HUES48 (cell line): ENCODE measurements around the gene IL1A.

Source experiments
- H3K27ac ChIP-seq: one replicate; pipeline ENCODE4 v1.7.0; 2013; ENCODE audit warnings: low read depth, low read length, inconsistent platforms
- H3K27me3 ChIP-seq: 2 replicates; pipeline ENCODE4 v1.6.1; 2013; ENCODE audit warnings: mild to moderate bottlenecking, low read length; ENCODE audit not compliant: control insufficient read depth, insufficient read depth
- H3K36me3 ChIP-seq: 2 replicates; pipeline ENCODE4 v1.6.1; 2013; ENCODE audit warnings: low read length; ENCODE audit not compliant: control insufficient read depth, insufficient read depth
- H3K4me1 ChIP-seq: 2 replicates; pipeline ENCODE4 v1.6.1; 2013; ENCODE audit warnings: mild to moderate bottlenecking, low read length; ENCODE audit not compliant: control insufficient read depth, insufficient read depth
- H3K4me3 ChIP-seq: 2 replicates; pipeline ENCODE4 v1.5.1; 2013; ENCODE audit warnings: mild to moderate bottlenecking, low read depth, low read length
- H3K9ac ChIP-seq: 2 replicates; pipeline ENCODE4 v1.6.1; 2013; ENCODE audit warnings: mild to moderate bottlenecking, low read depth, low read length, moderate library complexity
- H3K9me3 ChIP-seq: 2 replicates; pipeline ENCODE4 v1.6.1; 2013; ENCODE audit warnings: low read length; ENCODE audit not compliant: control insufficient read depth, insufficient read depth

IL1A gene

GRCh38 chr2:112788653-112789052, 4.4 kb upstream of the IL1A start:
- Histone ChIP-seq H3K9ac (no peak overlapping the region), H3K27ac (no peak overlapping the region), H3K4me1 (peaks cover 33% of the 10 kb centered on the region), H3K36me3 (no peaks in the 10 kb centered on the region), H3K27me3 (no peaks in the 10 kb centered on the region), H3K9me3 (no peaks in the 10 kb centered on the region), H3K4me3 (no peak overlapping the region)

GRCh38 chr2:112787729-112788393, 3.6 kb upstream of the IL1A start:
- Histone ChIP-seq H3K27me3 (no peaks in the 10 kb centered on the region), H3K27ac (no peak overlapping the region), H3K4me3 (no peak overlapping the region), H3K9ac (no peak overlapping the region), H3K4me1 (peaks cover 38% of the 10 kb centered on the region), H3K36me3 (no peaks in the 10 kb centered on the region), H3K9me3 (no peaks in the 10 kb centered on the region)

GRCh38 chr2:112787294-112787693, 3.0 kb upstream of the IL1A start:
- H3K4me1 ChIP-seq, result peaks cover 37% of the 10 kb centered on the region
- no peaks in the 10 kb centered on the region for H3K27me3 ChIP-seq
- H3K4me3 ChIP-seq, result no peak overlapping the region
- no peak overlapping the region for H3K27ac ChIP-seq
- H3K36me3 ChIP-seq, result no peaks in the 10 kb centered on the region
- H3K9me3 ChIP-seq, result no peaks in the 10 kb centered on the region
- no peak overlapping the region for H3K9ac ChIP-seq

- Histone ChIP-seq H3K4me3 (peak overlapping the region; percentile 37; the same call in 1 of the 2 replicates), H3K27me3 (no peaks in the 10 kb centered on the region), H3K27ac (no peak overlapping the region), H3K9ac (no peak overlapping the region), H3K9me3 (no peaks in the 10 kb centered on the region), H3K4me1 (peaks cover 29% of the 10 kb centered on the region), H3K36me3 (no peaks in the 10 kb centered on the region)
Observed at GRCh38 chr2:112783187-112783714, 1.0 kb downstream of the IL1A start.

DNA sequence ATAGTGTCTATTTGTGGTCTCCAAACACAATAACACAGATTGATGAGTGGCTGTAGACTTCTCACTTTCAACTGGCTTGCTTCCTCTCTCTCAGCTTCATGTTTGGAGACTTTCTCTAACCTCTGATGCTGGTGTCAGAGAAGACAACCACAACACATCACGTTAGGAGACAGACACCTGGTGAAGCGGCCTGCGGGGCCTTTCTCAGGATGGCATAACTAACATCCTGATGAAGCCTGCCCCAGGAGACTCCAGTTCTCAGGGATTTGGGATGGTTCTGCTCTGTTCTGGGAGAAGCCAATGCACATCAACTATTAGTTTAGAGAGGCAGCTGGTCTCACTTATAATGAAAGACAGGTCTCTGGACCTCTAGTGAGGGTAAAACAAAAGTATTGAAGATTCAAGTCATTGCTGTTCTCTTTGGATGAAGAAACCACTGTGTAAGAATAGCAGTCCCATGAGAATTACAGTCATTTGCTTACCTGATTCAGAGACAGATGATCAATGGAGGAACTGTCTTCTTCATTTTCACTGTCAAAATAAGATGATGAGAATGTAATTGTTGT, 2.0 kb downstream of the IL1A start:
- Histone ChIP-seq H3K36me3 (no peaks in the 10 kb centered on the region), H3K9ac (no peak overlapping the region), H3K27me3 (no peaks in the 10 kb centered on the region), H3K27ac (no peak overlapping the region), H3K9me3 (no peaks in the 10 kb centered on the region), H3K4me3 (no peak overlapping the region), H3K4me1 (peaks cover 29% of the 10 kb centered on the region)

DNA sequence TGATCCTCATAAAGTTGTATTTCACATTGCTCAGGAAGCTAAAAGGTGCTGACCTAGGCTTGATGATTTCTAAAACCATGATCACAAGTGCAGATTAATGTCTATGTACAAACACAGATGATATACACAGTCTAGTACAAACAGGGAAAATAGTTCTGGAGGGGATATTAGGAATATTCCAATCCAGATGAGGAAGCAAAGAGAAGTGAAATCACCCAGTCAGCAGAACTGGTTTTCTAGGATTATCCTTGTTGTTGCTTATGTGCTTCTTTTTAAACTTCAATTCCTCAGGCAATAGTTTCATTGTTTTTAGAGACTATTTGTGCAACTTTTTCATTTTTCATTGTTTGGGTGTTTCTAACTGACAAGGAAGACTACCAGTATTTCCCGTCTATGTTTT, 4.7 kb downstream of the IL1A start:
- no peak overlapping the region for H3K9ac ChIP-seq
- H3K4me1 ChIP-seq, result peaks cover 13% of the 10 kb centered on the region
- no peaks in the 10 kb centered on the region for H3K36me3 ChIP-seq
- no peaks in the 10 kb centered on the region for H3K9me3 ChIP-seq
- no peaks in the 10 kb centered on the region for H3K27me3 ChIP-seq
- no peak overlapping the region for H3K4me3 ChIP-seq
- no peak overlapping the region for H3K27ac ChIP-seq

- Histone ChIP-seq H3K27ac (no peak overlapping the region), H3K36me3 (no peaks in the 10 kb centered on the region), H3K9me3 (no peaks in the 10 kb centered on the region), H3K4me3 (no peak overlapping the region), H3K9ac (no peak overlapping the region), H3K4me1 (no peaks in the 10 kb centered on the region), H3K27me3 (no peaks in the 10 kb centered on the region)
Observed at GRCh38 chr2:112777036-112777435, 7.3 kb downstream of the IL1A start.

DNA sequence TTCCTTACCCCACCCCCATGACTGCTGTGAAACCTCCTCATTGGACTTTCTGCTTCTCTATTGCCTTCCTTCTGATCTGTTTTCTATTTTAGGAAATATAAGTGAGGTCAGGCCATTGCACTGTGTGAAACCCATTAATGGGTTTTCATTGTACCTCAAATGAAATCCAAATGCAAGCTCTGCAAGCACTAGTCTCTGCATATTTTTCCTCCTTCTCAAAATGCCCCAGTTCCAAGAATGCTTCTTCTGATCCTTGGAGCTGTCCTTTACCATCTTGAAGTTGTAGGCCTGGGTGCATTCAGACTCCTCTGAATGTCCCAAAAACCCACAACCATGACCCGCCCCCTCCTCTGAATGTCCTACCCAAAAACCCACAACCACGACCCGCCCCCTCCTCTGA, 8.2 kb downstream of the IL1A start:
- Histone ChIP-seq H3K36me3 (no peaks in the 10 kb centered on the region), H3K4me3 (no peak overlapping the region), H3K9ac (no peak overlapping the region), H3K9me3 (no peaks in the 10 kb centered on the region), H3K27ac (no peak overlapping the region), H3K4me1 (no peaks in the 10 kb centered on the region), H3K27me3 (no peaks in the 10 kb centered on the region)

GRCh38 chr2:112774536-112775285, 9.6 kb downstream of the IL1A start:
- H3K4me3 ChIP-seq, result no peak overlapping the region
- no peak overlapping the region for H3K9ac ChIP-seq
- no peaks in the 10 kb centered on the region for H3K4me1 ChIP-seq
- H3K27ac ChIP-seq, result no peak overlapping the region
- H3K27me3 ChIP-seq, result no peaks in the 10 kb centered on the region
- H3K9me3 ChIP-seq, result no peaks in the 10 kb centered on the region
- no peaks in the 10 kb centered on the region for H3K36me3 ChIP-seq

DNA sequence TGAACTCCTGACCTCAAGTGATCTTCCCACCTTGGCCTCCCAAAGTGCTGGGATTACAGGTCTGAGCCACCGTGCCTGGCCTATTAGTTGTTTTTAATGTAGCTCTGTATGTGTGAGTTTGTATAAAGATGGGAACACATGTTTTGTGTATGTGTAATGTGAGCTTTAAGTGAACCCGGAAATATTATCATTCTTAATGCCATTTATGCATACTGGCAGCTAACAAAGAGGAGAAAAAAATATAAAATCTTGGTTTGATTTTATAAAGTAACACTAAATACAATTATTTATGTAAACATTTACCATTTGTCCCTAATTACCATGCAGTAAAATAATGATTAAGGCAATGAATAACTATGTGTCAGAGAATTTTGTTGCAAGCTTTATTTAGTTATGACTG, 10.7 kb downstream of the IL1A start:
- no peaks in the 10 kb centered on the region for H3K36me3 ChIP-seq
- H3K27me3 ChIP-seq, result no peaks in the 10 kb centered on the region
- H3K4me1 ChIP-seq, result no peaks in the 10 kb centered on the region
- H3K9me3 ChIP-seq, result no peaks in the 10 kb centered on the region
- no peak overlapping the region for H3K9ac ChIP-seq
- no peak overlapping the region for H3K4me3 ChIP-seq
- H3K27ac ChIP-seq, result no peak overlapping the region

DNA sequence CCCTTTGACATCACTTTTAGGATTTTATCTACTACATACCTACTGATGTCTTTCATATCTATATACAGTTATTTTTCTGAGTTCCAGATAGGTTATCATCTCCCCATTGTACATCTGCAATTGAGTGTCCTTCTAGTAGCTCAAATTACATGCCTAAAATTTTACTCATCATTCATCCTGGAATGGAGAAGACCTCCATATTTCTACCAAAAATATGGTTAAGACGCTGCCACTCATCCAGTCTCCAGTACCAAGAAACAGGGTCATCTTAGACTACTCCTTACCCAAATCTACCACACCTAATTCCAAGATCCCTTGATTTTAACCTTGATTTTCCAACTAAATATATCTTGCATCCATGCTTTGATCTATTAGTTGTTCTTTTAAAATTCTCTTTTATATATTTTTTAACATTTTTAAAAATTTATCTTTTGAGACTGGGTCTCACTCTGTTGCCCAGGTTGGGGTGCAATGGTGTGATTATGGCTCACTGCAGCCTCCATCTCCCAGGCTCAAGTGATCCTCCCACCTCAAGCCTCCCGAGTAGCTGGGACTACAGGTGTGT, 11.3 kb downstream of the IL1A start:
- Histone ChIP-seq H3K4me3 (no peak overlapping the region), H3K9me3 (no peaks in the 10 kb centered on the region), H3K4me1 (no peaks in the 10 kb centered on the region), H3K9ac (no peak overlapping the region), H3K36me3 (no peaks in the 10 kb centered on the region), H3K27me3 (no peaks in the 10 kb centered on the region), H3K27ac (no peak overlapping the region)
